Left lung (tissue), 10 donors: Measurements from ENCODE around the gene TRIM16. TPM values are rescaled to one million over a fixed set of nuclear protein-coding genes. Genes with fewer than 3 reads are reported as not detected.
"Not testable (repeated sequence)": the region's sequence is repeated elsewhere in the genome, so short reads cannot be mapped to it uniquely, and the experiment has no call there.

Source experiments
- ATAC-seq: fragments of 200-7000 bp; cut with Tn5 transposase; one replicate; pipeline ENCODE4 v1.9.1; 2020; ENCODE audit warnings: moderate library complexity
- DNase-seq, 4 donors: peaks; one replicate each; pipeline ENCODE4 v3.0.0-alpha.2; 2013 to 2020
- H3K27ac ChIP-seq, 2 donors: fragments of 200-600 bp; sonication (generic) in 1 of 2; one replicate each; pipeline versions ENCODE4 v1.5.0 to v1.8.0; 2020 to 2021
- H3K27me3 ChIP-seq, 2 donors: fragments of 200-600 bp; sonication (generic) in 1 of 2; one replicate each; pipeline versions ENCODE4 v1.5.0 to v1.8.0; 2020 to 2021
- H3K36me3 ChIP-seq, 2 donors: fragments of 200-600 bp; sonication (generic) in 1 of 2; one replicate each; pipeline versions ENCODE4 v1.5.0 to v1.8.0; 2020 to 2021
- H3K4me1 ChIP-seq, 2 donors: fragments of 200-600 bp; one replicate each; pipeline ENCODE4 v1.8.0; 2021
- H3K4me3 ChIP-seq, 2 donors: fragments of 200-600 bp; sonication (generic) in 1 of 2; one replicate each; pipeline versions ENCODE4 v1.5.0 to v1.8.0; 2020 to 2021; ENCODE audit warnings: mild to moderate bottlenecking in 1 of 2
- H3K9me3 ChIP-seq, 2 donors: fragments of 200-600 bp; sonication (generic) in 1 of 2; one replicate each; pipeline versions ENCODE4 v1.5.0 to v1.8.0; 2020 to 2021
- CTCF ChIP-seq, 2 donors: fragments of 200-600 bp; sonication (generic) in 1 of 2; IDR thresholded peaks; one replicate each; pipeline versions ENCODE4 v1.5.0 to v1.8.0; 2021; ENCODE audit warnings: antibody characterized with exemption in 2 of 2
- intact Hi-C, 2 donors: fragments of 100-400 bp; cut with DNase I; formaldehyde crosslinking; loops; one replicate each; pipeline versions ENCODE4 v1.11.2 to v1.14.2; 2022
- polyA plus RNA-seq, 6 donors: library from polyadenylated mRNA; unstranded; fragments of 120-200 nt; gene quantifications; one replicate each; pipeline ENCODE4 v1.2.1, GENCODE V29; 2013; ENCODE audit not compliant: insufficient read length in 6 of 6
- total RNA-seq, 2 donors: library from RNA; stranded (reverse); fragmentation: NEBNext Ultra II Directional; extraction: Animal tissue kit (Norgen Biotek cat#: 25700); gene quantifications; one replicate each; pipeline ENCODE4 v1.2.1, GENCODE V29; 2021
- donor health status: DM: no; HTN: yes; CAD: no.
- donor health status: DM: no; HTN: no; CAD: no.

Gene TRIM16
- total and polyA plus RNA-seq, 8 donors = 31.0 to 36.6 (median 34.7) TPM

- intact Hi-C loops, H3K27me3 ChIP-seq, H3K36me3 ChIP-seq, ATAC-seq, H3K27ac ChIP-seq, DNase-seq, H3K9me3 ChIP-seq, H3K4me3 ChIP-seq: not testable (repeated sequence)
- peaks cover 0 to 11% of the 10 kb centered on the region in 2 donors for H3K4me1 ChIP-seq
Observed at GRCh38 chr17:15687494-15687893, 3.4 kb upstream of the TRIM16 start.

- H3K4me1 ChIP-seq = peaks cover 0 to 11% of the 10 kb centered on the region in 2 donors
- H3K4me3 ChIP-seq, DNase-seq, H3K27me3 ChIP-seq, H3K9me3 ChIP-seq, H3K27ac ChIP-seq, H3K36me3 ChIP-seq, ATAC-seq, intact Hi-C loops: not testable (repeated sequence)
Observed at GRCh38 chr17:15683135-15683534, 976 bp downstream of the TRIM16 start.

GRCh38 chr17:15675991-15676390 lies 8.1 kb downstream of the TRIM16 start:
- H3K27me3 ChIP-seq, H3K27ac ChIP-seq, H3K4me3 ChIP-seq, intact Hi-C loops, ATAC-seq, DNase-seq, H3K4me1 ChIP-seq, H3K9me3 ChIP-seq, H3K36me3 ChIP-seq: not testable (repeated sequence)

GRCh38 chr17:15674640-15675039 lies 9.5 kb downstream of the TRIM16 start:
- H3K36me3 ChIP-seq, ATAC-seq, DNase-seq, intact Hi-C loops, H3K27ac ChIP-seq, H3K9me3 ChIP-seq, H3K4me1 ChIP-seq, H3K27me3 ChIP-seq, H3K4me3 ChIP-seq: not testable (repeated sequence)

- H3K27ac ChIP-seq, H3K36me3 ChIP-seq, H3K9me3 ChIP-seq, DNase-seq, intact Hi-C loops, H3K4me3 ChIP-seq, H3K27me3 ChIP-seq, H3K4me1 ChIP-seq: not testable (repeated sequence)
- ATAC-seq = peak; percentile 50
Observed at GRCh38 chr17:15669526-15669925, 14.6 kb downstream of the TRIM16 start.

GRCh38 chr17:15663691-15664090 lies 20.4 kb downstream of the TRIM16 start:
- ATAC-seq = no peak
- H3K4me1 ChIP-seq = peaks cover 7 to 8% of the 10 kb centered on the region in 2 donors
- intact Hi-C loops = no loop called here
- H3K27me3 ChIP-seq = no peaks in the 10 kb centered on the region
- peaks cover 0 to 8% of the 10 kb centered on the region in 2 donors for H3K36me3 ChIP-seq
- TF ChIP-seq CTCF (IDR thresholded peaks at IDR 0.05) = no peak
- H3K9me3 ChIP-seq = no peaks in the 10 kb centered on the region
- no peak overlapping the region for H3K4me3 ChIP-seq
- no peak for DNase-seq
- H3K27ac ChIP-seq = no peak overlapping the region

GRCh38 chr17:15663176-15663575 lies 20.9 kb downstream of the TRIM16 start:
- Histone ChIP-seq H3K36me3 (peaks cover 0 to 8% of the 10 kb centered on the region in 2 donors), H3K4me1 (peaks cover 7 to 8% of the 10 kb centered on the region in 2 donors), H3K4me3 (no peak overlapping the region), H3K27ac (no peak overlapping the region), H3K27me3 (no peaks in the 10 kb centered on the region), H3K9me3 (no peaks in the 10 kb centered on the region)
- no peak for TF ChIP-seq CTCF (IDR thresholded peaks at IDR 0.05)
- intact Hi-C loops = no loop called here
- DNase-seq (no peak), ATAC-seq (no peak)

GRCh38 chr17:15662681-15663080 lies 21.4 kb downstream of the TRIM16 start:
- Histone ChIP-seq H3K36me3 (peaks cover 0 to 8% of the 10 kb centered on the region in 2 donors), H3K4me3 (no peak overlapping the region), H3K27me3 (no peaks in the 10 kb centered on the region), H3K9me3 (no peaks in the 10 kb centered on the region), H3K27ac (no peak overlapping the region), H3K4me1 (peaks cover 7 to 8% of the 10 kb centered on the region in 2 donors)
- DNase-seq (no peak), ATAC-seq (no peak)
- intact Hi-C loops = no loop called here
- TF ChIP-seq CTCF (IDR thresholded peaks at IDR 0.05) = no peak
